T47D (cell line): Measurements from ENCODE around the gene INPP5E.
"Not testable (repeated sequence)": the region's sequence is repeated elsewhere in the genome, so short reads cannot be mapped to it uniquely, and the experiment has no call there.

Experiments used
- DNase-seq, 2 experiments: peaks; one replicate each; pipeline versions ENCODE4 v3.0.0 to v3.0.0-alpha.2; 2011 to 2012; ENCODE audit warnings: low read depth in 1 of 2, low spot score in 1 of 2
- JUND ChIP-seq: IDR thresholded peaks from 2 replicates; pipeline ENCODE4 v1.6.1; 2012; ENCODE audit warnings: low read depth
- in situ Hi-C: cut with HindIII; loops from 2 replicates; pipeline ENCODE4 v1.10.0; 2016; ENCODE audit warnings: low sequenced_read_pairs, low pct_unique_long_range_greater_than_20kb

INPP5E gene

GRCh38 chr9:136409557-136410455 lies 29.8 kb downstream of the INPP5E start:
- in situ Hi-C loops = no loop called here
- TF ChIP-seq JUND = no peak
- DNase-seq = peak; percentile 61 to 87

GRCh38 chr9:136407911-136408310 lies 31.7 kb downstream of the INPP5E start:
- in situ Hi-C loops = no loop called here
- DNase-seq = no peak
- TF ChIP-seq JUND = no peak

DNA sequence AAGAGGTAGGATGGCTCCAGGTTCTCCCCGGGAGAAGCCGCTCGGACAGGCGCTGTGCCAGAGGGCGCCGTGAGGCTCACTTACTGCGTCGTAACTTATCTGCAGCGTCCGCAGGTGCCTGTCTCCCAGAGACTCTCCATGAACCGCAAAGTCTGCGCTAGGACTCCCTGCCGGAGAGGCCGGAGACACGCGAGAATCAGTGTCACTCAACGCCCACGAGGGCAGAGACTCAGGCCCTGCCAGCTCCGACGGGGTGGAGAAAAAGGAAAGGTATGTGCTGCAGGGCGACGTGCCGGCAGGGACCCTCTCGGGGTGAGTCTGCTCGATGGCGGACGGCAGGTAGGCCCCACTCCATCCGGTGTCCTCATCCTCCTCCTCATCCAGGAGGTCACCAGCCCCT lies 32.6 kb downstream of the INPP5E start:
- in situ Hi-C loops, DNase-seq: not testable (repeated sequence)

DNA sequence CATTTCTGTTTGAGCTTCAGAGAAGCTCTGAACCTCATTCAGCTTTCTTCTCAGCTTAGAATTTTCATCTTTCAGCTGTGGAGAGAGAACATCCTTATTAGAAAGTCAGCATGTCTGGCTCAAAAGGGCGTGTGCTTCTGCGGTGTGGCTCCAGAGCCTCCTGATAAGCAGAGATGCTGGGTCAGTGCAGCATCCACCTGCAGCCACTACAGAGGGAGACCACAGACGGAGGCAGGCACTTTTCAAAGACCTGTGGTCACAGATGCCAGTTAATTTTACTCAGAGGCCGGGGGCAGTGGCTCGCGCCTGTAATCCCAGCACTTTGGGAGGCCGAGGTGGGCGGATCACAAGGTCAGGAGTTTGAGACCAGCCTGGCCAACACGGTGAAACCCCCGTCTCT lies 33.7 kb downstream of the INPP5E start:
- in situ Hi-C loops, DNase-seq: not testable (repeated sequence)

- DNase-seq = no peak
- no peak for TF ChIP-seq JUND
- in situ Hi-C loops = no loop called here
Measured at GRCh38 chr9:136405481-136405880, 34.2 kb downstream of the INPP5E start.

DNA sequence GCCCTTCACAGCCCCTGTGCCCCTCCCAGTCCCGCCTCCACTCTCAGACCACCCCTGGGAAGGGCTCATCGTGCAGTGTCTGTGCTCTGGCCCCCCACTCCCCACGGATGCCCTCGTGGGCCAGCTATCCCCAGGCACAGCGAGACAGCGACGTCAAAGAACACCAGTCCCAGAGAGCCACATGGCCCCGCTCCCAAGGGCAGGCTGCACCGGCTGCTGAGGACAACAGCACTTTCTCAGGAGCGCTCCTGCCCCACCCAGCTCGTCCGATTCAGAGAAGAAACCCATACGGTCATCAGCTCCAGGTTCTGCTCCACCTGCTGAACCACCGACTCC lies 34.9 kb downstream of the INPP5E start:
- in situ Hi-C loops = no loop called here
- no peak for DNase-seq
- TF ChIP-seq JUND = no peak

DNA sequence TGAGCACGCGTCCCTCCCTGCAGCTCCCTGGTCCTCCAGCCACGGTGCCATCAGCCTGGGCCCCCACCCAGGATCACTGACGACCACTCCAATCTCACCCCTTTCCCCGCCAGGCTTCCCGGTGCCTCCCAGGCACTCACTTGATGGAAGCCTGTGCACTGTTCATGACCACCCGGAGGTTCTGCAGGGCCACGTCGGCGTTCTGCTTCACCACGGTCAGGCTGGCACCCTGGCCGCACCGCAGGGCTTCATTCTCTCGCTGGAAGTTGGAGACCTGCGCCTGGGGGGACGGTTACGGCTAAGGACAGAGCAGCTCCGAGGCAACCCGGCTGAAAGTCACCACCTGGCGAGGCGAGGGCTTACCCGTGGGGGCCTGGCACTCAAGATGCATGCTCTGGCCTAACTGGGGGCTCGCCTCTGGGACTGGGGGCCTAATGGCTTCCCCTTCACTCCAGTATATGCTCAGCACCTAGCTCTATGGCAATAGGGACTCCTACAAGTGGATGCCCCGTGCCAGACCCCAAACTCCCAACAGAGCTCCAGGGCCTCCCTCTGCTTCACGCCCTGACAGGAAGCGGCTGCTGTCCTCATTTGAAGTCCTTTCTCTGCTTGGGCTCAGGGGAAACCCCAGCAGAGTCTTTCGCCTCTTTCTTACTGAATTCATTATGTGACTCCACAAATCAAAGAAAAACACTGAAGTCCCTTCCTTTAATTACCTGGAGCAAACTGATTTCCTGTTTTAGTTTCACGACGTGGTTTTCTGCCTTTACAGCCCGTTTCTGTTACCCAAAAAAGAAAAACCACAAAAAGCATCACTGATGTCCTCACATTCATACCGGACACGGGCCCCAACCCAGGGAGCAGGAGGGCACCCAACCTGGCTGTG lies 35.5 kb downstream of the INPP5E start:
- no peak for DNase-seq
- no peak for TF ChIP-seq JUND
- in situ Hi-C loops = no loop called here

DNA sequence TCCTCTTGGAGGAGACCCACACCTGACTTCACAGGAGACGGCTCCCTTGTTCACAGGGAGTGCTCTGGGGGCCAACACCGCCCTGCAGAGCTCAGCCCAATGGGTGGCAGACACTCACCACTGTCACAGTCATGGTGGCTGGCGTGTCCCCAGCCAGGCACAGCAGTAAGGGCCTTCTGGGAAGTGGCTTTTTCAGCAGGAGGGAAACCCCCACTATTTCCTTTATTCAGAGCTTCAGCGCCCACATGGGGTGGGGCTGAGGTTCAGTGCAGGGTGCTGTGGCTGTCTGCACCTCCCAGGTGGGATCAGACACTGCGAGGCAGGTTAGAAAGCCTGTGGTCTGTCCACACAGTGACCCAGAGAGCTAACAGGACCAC lies 36.1 kb downstream of the INPP5E start:
- DNase-seq = no peak
- no peak for TF ChIP-seq JUND
- in situ Hi-C loops = no loop called here

- no peak for TF ChIP-seq JUND
- in situ Hi-C loops = no loop called here
- DNase-seq = no peak
Measured at GRCh38 chr9:136402067-136402466, 37.6 kb downstream of the INPP5E start.

DNA sequence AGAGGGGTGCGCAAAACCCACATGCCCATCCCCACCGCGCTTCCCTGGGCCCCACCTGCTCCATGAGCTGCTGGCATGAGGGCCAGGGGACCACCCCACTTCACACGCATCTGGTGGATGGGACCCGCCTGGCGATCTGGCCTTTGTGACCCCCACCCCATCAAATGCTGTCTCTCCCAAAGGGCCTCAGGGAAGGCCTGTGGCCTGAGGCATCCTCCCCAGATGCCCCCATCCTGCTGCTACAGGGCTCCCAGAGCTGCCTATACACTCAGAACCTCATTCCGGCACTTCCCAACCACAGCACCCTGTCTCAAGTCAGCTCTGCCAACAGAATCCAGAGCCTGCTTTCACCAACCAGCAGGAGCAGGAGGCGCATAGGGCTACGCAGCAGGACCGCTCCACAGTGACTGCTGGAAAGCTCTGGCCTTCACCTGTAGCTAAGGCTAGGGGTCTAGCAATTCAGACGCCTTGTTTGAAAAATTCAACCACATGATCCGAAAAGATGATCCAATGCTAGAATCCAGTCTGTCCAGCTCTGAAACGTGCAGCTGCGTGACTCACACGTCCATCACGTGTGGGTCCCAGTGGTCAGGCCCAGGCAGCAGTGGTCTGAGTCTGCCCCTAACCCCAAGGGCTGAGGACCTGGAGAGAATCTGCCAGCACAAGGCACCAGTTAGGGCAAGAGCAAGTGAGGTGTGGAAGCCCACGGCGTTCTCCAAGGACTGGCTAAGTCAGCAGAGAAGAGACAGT lies 38.3 kb downstream of the INPP5E start:
- no peak for DNase-seq
- no peak for TF ChIP-seq JUND
- in situ Hi-C loops = no loop called here

- in situ Hi-C loops = no loop called here
- peak; percentile 93 to 97 for DNase-seq
- TF ChIP-seq JUND = no peak
Measured at GRCh38 chr9:136400038-136400834, 39.4 kb downstream of the INPP5E start, which contains the start of gene SNAPC4. Gene SNAPC4, minus strand, starts transcription at chr9:136400170. Its CDS starts 1,742 bp downstream, at chr9:136398428.
